Transverse colon (tissue), 4 donors: Measurements from ENCODE around the gene RTN4. TPM values are rescaled to one million over a fixed set of nuclear protein-coding genes. Genes with fewer than 3 reads are reported as not detected.

ENCODE experiments used
- DNase-seq: peaks from one replicate; pipeline ENCODE4 v3.0.0-alpha.2; 2019
- H3K27ac ChIP-seq, 4 donors: fragments of 200-600 bp; sonication (generic); 2 replicates each; pipeline ENCODE4 v1.5.1; 2016 to 2018; ENCODE audit warnings: inconsistent platforms in 4 of 4
- H3K27me3 ChIP-seq: fragments of 200-600 bp; sonication (generic); 2 replicates; pipeline ENCODE4 v1.5.1; 2017; ENCODE audit warnings: inconsistent platforms
- H3K36me3 ChIP-seq, 4 donors: fragments of 200-600 bp; sonication (generic); 2 replicates each; pipeline ENCODE4 v1.5.1; 2017 to 2019; ENCODE audit warnings: inconsistent platforms in 4 of 4
- H3K4me1 ChIP-seq, 4 donors: fragments of 200-600 bp; sonication (generic); 2 replicates each; pipeline ENCODE4 v1.5.1; 2017 to 2020; ENCODE audit warnings: inconsistent platforms in 4 of 4
- H3K4me3 ChIP-seq, 4 donors: fragments of 200-600 bp; sonication (generic); 1 replicate in 1 of 4; 2 replicates in 3 of 4; pipeline versions ENCODE4 v1.5.1 to v1.6.1; 2017 to 2019; ENCODE audit warnings: inconsistent platforms in 4 of 4
- H3K9me3 ChIP-seq, 2 donors: fragments of 200-600 bp; sonication (generic); 2 replicates each; pipeline ENCODE4 v1.5.1; 2017 to 2019; ENCODE audit warnings: inconsistent platforms in 2 of 2
- EP300 ChIP-seq: sonication (generic); formaldehyde crosslinking; IDR thresholded peaks from one replicate; pipeline ENCODE4 v1.6.1; 2017; ENCODE audit warnings: antibody characterized with exemption, low read depth
- POLR2A ChIP-seq: fragments of 450-650 bp; IDR thresholded peaks from one replicate; pipeline ENCODE4 v1.6.1; 2016; ENCODE audit warnings: antibody characterized with exemption, mild to moderate bottlenecking, moderate library complexity
- POLR2AphosphoS5 ChIP-seq, 3 donors: sonication (generic); formaldehyde crosslinking; IDR thresholded peaks; one replicate each; pipeline ENCODE4 v1.6.1; 2016; ENCODE audit warnings: antibody characterized with exemption in 3 of 3
- WGBS, 2 donors: methylation state at CpG; one replicate each; pipeline ENCODE4 v1.1.5; 2018; ENCODE audit warnings: low coverage in 1 of 2; 5-methylcytosine and 5-hydroxymethylcytosine counted together
- in situ Hi-C, 4 donors: fragments of 200-750 bp; cut with MboI; loops; one replicate each; pipeline versions ENCODE4 v1.15.0 to v1.15.1; 2017; ENCODE audit warnings: low sequenced_read_pairs in 3 of 4, low pct_ligation_motif_present in 1 of 4, low pct_unique_long_range_greater_than_20kb in 1 of 4
- intact Hi-C: fragments of 100-400 bp; cut with DNase I; formaldehyde crosslinking; loops from one replicate; pipeline ENCODE4 v1.15.1; 2023; ENCODE audit warnings: low total_unique reads
- total RNA-seq, 4 donors: library from RNA; depleted of rRNA; stranded (reverse); fragments of >200 nt; gene quantifications; one replicate each; pipeline ENCODE4 v1.1.0, GENCODE V29; 2016
- TF ChIP-seq, protein P1 (sequence below), 5 experiments: fragments of 200-600 bp in 3 of 5; fragments of 450-650 bp in 2 of 5; sonication (generic) in 3 of 5; IDR thresholded peaks; 1 replicate in 2 of 5; 2 replicates in 3 of 5; pipeline ENCODE4 v1.5.1; 2016 to 2017; ENCODE audit warnings: antibody characterized with exemption in 5 of 5, inconsistent platforms in 3 of 5, mild to moderate bottlenecking in 2 of 5, moderate library complexity in 1 of 5

The RTN4 gene
- total RNA-seq, 4 donors from 2014 or later = 82.2 to 212 (median 183) TPM

DNA sequence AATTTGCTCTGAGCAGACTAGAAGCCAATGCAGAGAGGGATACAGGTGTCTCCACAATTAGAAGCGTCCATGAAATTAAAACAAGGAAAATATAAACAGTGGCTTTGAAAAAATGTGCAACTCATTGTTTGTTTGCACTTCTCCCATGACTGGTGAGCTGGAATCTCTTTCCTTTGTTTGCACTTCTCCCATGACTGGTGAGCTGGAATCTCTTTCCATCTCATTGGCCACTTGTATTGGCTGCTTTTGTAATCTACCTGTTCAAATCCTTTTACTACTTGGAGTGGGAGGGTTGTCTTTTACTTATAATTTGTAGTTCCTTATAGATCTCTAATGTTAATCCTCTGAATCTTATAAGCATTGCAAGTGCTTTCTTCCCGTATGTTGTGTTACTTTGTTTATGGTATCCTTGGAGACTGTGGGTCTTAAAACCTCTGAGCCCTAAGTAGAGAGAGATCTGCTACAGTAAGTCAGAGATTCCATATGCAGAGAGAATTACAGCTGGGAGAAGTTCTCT lies 94.1 kb downstream of the RTN4 start:
- Histone ChIP-seq H3K9me3 (no peaks in the 10 kb centered on the region), H3K4me1 (peaks cover 0 to 25% (median 0%) of the 10 kb centered on the region in 4 donors), H3K36me3 (no peaks in the 10 kb centered on the region), H3K27me3 (no peaks in the 10 kb centered on the region), H3K4me3 (no peak overlapping the region), H3K27ac (peak overlapping the region in 2 of 4 donors; percentile 17 to 42)
- intact Hi-C loops = no loop called here
- WGBS, 2 donors = 25 to 45% methylated on average over 2 of the region's 2 CpGs
- in situ Hi-C loops = no loop called here
- no peak for TF ChIP-seq POLR2A
- DNase-seq = no peak

DNA sequence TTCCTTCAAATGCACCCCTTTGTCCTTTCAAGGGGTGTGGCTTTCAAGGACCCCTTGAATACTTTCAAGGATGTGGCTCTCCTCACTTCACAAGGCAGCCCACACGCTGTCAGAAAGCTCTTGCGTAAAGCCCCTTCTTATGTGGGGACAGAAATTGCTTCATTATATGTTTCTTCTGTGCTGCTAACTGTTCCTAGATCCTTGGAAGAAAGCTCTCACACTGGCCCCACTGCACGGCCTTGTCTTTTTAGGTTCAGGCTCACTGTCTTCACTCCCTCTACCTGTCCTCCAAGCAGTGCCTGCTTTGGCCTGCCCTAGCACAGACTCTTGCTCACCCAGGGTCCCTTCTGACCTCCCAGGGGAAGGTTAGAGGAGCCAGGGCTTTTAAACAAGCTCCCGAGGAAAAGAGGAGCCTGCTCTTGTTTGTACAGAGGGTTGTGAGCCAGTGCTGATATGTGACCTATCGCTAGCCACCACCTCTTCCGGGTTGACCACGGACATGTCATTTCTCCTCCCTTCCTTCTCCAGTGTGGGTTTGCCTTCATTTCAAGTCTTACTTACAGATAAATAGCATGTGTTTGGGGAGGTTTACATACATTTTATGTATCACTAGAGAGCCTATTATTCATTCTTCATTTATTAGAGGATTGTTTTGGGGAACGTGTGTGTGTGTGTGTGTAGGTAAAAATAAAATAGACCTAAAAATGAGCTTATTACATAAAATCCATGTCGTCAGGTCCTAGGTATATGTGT lies 94.7 kb downstream of the RTN4 start:
- no peak overlapping the region for H3K4me3 ChIP-seq
- 72 to 79% methylated on average over 7 to 9 of the region's 9 CpGs for WGBS, 2 donors
- TF ChIP-seq POLR2A (no peak), EP300 (no peak)
- H3K27me3 ChIP-seq = no peaks in the 10 kb centered on the region
- peaks cover 0 to 25% (median 0%) of the 10 kb centered on the region in 4 donors for H3K4me1 ChIP-seq
- peak overlapping the region in 2 of 4 donors; percentile 17 to 42 for H3K27ac ChIP-seq
- no peaks in the 10 kb centered on the region for H3K9me3 ChIP-seq
- no peak for DNase-seq
- intact Hi-C loops = no loop called here
- in situ Hi-C loops = no loop called here
- no peaks in the 10 kb centered on the region for H3K36me3 ChIP-seq

DNA sequence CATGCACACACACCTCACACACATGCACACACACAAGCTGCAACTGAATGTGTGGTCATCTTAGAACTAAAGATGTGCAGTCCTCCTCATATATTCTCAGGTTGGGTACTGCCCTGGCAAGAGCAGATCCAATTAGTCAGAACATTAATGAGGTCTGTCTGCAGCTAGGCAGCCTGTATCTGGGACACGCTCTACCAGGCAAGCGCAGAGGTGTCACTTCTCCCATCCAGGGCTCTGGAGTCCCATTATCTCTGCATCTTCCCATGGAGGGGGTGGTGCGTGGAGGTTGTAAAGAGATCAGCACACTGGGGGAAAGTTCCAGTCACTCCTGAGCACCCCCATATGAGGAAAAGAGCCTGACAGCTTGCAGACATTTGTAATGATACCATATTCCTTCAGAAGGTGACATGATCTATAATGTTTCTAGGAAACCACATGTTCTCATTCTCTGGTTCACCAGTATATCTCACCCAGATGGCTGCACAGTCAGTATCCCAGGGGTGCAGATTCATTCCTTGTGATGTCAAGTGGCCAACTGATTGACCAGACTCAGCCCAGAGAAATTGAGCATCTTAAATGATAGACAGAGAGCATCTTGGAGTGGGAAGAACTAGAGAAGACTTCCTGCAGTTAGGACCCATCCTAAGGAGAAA lies 95.4 kb downstream of the RTN4 start:
- WGBS, 2 donors = 89% methylated on average over 3 of the region's 3 CpGs; no CpG with 5 or more reads in 1 of the 2 donors
- Histone ChIP-seq H3K9me3 (no peaks in the 10 kb centered on the region), H3K4me3 (no peak overlapping the region), H3K4me1 (peaks cover 0 to 25% (median 0%) of the 10 kb centered on the region in 4 donors), H3K27ac (no peak overlapping the region), H3K36me3 (no peaks in the 10 kb centered on the region), H3K27me3 (no peaks in the 10 kb centered on the region)
- intact Hi-C loops = no loop called here
- in situ Hi-C loops = no loop called here
- TF ChIP-seq POLR2A = no peak
- TF ChIP-seq POLR2AphosphoS5 (IDR thresholded peaks at IDR 0.05) = no peak
- no peak for TF ChIP-seq EP300
- TF ChIP-seq, protein P1, sequence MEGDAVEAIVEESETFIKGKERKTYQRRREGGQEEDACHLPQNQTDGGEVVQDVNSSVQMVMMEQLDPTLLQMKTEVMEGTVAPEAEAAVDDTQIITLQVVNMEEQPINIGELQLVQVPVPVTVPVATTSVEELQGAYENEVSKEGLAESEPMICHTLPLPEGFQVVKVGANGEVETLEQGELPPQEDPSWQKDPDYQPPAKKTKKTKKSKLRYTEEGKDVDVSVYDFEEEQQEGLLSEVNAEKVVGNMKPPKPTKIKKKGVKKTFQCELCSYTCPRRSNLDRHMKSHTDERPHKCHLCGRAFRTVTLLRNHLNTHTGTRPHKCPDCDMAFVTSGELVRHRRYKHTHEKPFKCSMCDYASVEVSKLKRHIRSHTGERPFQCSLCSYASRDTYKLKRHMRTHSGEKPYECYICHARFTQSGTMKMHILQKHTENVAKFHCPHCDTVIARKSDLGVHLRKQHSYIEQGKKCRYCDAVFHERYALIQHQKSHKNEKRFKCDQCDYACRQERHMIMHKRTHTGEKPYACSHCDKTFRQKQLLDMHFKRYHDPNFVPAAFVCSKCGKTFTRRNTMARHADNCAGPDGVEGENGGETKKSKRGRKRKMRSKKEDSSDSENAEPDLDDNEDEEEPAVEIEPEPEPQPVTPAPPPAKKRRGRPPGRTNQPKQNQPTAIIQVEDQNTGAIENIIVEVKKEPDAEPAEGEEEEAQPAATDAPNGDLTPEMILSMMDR (IDR thresholded peaks at IDR 0.05) = no peak
- DNase-seq = no peak

DNA sequence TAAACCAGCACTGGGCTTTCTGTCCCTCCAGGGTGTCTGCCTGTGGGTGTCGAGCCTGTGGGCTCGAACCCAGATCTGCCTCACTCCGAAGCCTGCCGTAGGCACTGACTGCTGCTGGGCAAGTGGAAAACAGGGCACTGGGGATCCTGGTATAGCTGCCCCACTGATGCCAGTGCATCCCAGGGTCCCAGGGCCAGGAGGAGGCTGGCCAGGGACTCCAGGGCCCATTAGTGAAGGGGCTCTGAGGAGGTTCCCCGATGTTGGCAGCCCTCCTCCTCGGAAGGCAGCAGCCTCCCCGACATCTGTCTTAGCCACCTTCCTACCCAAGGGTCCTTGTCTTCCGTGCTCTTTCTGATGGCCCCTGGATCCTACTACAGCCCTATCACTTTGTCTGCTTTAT lies 96.1 kb downstream of the RTN4 start:
- H3K9me3 ChIP-seq = no peaks in the 10 kb centered on the region
- DNase-seq = no peak
- intact Hi-C loops = no loop called here
- 85% methylated on average over 8 of the region's 8 CpGs; no CpG with 5 or more reads in 1 of the 2 donors for WGBS, 2 donors
- H3K27ac ChIP-seq = no peak overlapping the region
- H3K4me3 ChIP-seq = no peak overlapping the region
- peaks cover 0 to 25% (median 0%) of the 10 kb centered on the region in 4 donors for H3K4me1 ChIP-seq
- TF ChIP-seq, protein P1 (IDR thresholded peaks at IDR 0.05) = no peak
- TF ChIP-seq EP300 (no peak), POLR2A (no peak), POLR2AphosphoS5 (IDR thresholded peaks at IDR 0.05) (no peak)
- no peaks in the 10 kb centered on the region for H3K27me3 ChIP-seq
- no peaks in the 10 kb centered on the region for H3K36me3 ChIP-seq
- in situ Hi-C loops = no loop called here

DNA sequence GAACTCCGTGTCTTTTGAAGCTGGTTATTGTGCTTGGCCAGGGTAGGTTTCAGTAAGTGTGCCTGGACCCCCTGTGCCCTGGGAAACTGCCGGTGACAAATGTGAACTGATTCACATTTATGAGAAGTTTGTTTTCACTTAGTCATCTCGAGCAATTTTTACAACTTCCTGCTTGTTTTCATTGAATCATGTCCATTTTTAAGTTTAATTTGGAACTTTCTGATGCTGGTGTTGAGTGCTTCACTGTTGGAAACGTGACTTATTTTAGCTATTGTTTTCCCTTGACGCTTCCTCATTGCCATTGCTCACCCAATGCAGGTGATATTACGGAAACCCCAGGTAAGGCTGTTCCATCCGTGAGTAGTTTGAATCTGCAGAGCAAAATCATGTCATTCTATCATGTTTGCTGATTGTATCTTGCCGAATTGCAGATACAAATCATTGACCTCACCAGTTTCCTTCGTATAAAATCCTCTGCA lies 97.2 kb downstream of the RTN4 start:
- no peak overlapping the region for H3K4me3 ChIP-seq
- 36 to 48% methylated on average over 7 to 9 of the region's 9 CpGs for WGBS, 2 donors
- H3K27me3 ChIP-seq = no peaks in the 10 kb centered on the region
- H3K4me1 ChIP-seq = peaks cover 0 to 25% (median 0%) of the 10 kb centered on the region in 4 donors
- H3K36me3 ChIP-seq = no peaks in the 10 kb centered on the region
- H3K9me3 ChIP-seq = no peaks in the 10 kb centered on the region
- intact Hi-C loops (no loop called here), in situ Hi-C loops (no loop called here)
- TF ChIP-seq POLR2A (no peak), POLR2AphosphoS5 (IDR thresholded peaks at IDR 0.05) (no peak), EP300 (no peak)
- TF ChIP-seq, protein P1 (IDR thresholded peaks at IDR 0.05) = no peak
- no peak for DNase-seq
- H3K27ac ChIP-seq = no peak overlapping the region
